Naive thymus-derived CD4-positive, alpha-beta T cell (primary cell): ENCODE data around the gene VSIG10. TPM values are rescaled to one million over a fixed set of nuclear protein-coding genes. Genes with fewer than 3 reads are reported as not detected.

Experiments
- ATAC-seq: fragments of 150-1000 bp; cut with Tn5 transposase; 2 replicates; pipeline ENCODE4 v1.10.0; 2021; ENCODE audit warnings: mild to moderate bottlenecking, moderate library complexity
- CTCF ChIA-PET: fragments of 350-600 bp; sonication (Branson Sonifier 250); formaldehyde crosslinking; loops from one replicate; lab custom pipeline; 2021; ENCODE audit warnings: antibody characterized with exemption; lab: Charles Lee
- POLR2A ChIA-PET: fragments of 350-600 bp; sonication (Branson Sonifier 250); formaldehyde crosslinking; loops from one replicate; lab custom pipeline; 2021; ENCODE audit warnings: antibody characterized with exemption, inconsistent platforms; lab: Charles Lee
- DNase-seq, 9 donors: peaks; one replicate each; pipeline versions ENCODE4 v3.0.0 to v3.0.0-alpha.2; 2020 to 2022; ENCODE audit warnings: mixed read lengths in 1 of 9
- H3K27ac ChIP-seq: one replicate; pipeline ENCODE4 v1.7.0; 2013; ENCODE audit warnings: mild to moderate bottlenecking, low read depth, low read length, moderate library complexity
- H3K27me3 ChIP-seq, 2 donors: one replicate each; pipeline ENCODE4 v1.7.0; 2013; ENCODE audit warnings: low read length in 2 of 2, mild to moderate bottlenecking in 2 of 2, moderate library complexity in 2 of 2; ENCODE audit not compliant: control insufficient read depth in 2 of 2, insufficient read depth in 2 of 2
- H3K36me3 ChIP-seq, 3 experiments: 1 replicate in 2 of 3; 2 replicates in 1 of 3; pipeline ENCODE4 v1.7.0; 2013; ENCODE audit warnings: low read length in 3 of 3, mild to moderate bottlenecking in 3 of 3, moderate library complexity in 1 of 3; ENCODE audit not compliant: insufficient read depth in 3 of 3, control insufficient read depth in 2 of 3
- H3K4me1 ChIP-seq, 2 donors: one replicate each; pipeline ENCODE4 v1.7.0; 2013; ENCODE audit warnings: low read length in 2 of 2, mild to moderate bottlenecking in 2 of 2, moderate library complexity in 1 of 2; ENCODE audit not compliant: control insufficient read depth in 2 of 2, insufficient read depth in 2 of 2
- H3K4me3 ChIP-seq: 2 replicates; pipeline ENCODE4 v1.7.0; 2013; ENCODE audit warnings: mild to moderate bottlenecking, low read length
- H3K9me3 ChIP-seq, 3 experiments: 1 replicate in 2 of 3; 2 replicates in 1 of 3; pipeline ENCODE4 v1.7.0; 2013; ENCODE audit warnings: low read length in 3 of 3; ENCODE audit not compliant: control insufficient read depth in 2 of 3
- H3K27ac Mint-ChIP-seq, 9 donors: one replicate each; pipeline ENCODE4 v1.8.0; 2020 to 2022; ENCODE audit warnings: mixed read lengths in 9 of 9, mild to moderate bottlenecking in 8 of 9, moderate library complexity in 5 of 9, inconsistent platforms in 2 of 9
- H3K27me3 Mint-ChIP-seq, 5 donors: one replicate each; pipeline ENCODE4 v1.8.0; 2021 to 2022; ENCODE audit warnings: mixed read lengths in 5 of 5, mild to moderate bottlenecking in 1 of 5
- H3K36me3 Mint-ChIP-seq, 5 donors: one replicate each; pipeline ENCODE4 v1.8.0; 2020 to 2022; ENCODE audit warnings: mixed read lengths in 5 of 5, mild to moderate bottlenecking in 3 of 5, inconsistent platforms in 1 of 5
- H3K4me1 Mint-ChIP-seq, 7 donors: one replicate each; pipeline ENCODE4 v1.8.0; 2020 to 2022; ENCODE audit warnings: mixed read lengths in 7 of 7, mild to moderate bottlenecking in 3 of 7, inconsistent platforms in 1 of 7
- H3K4me3 Mint-ChIP-seq, 10 donors: one replicate each; pipeline ENCODE4 v1.8.0; 2020 to 2022; ENCODE audit warnings: mild to moderate bottlenecking in 10 of 10, mixed read lengths in 10 of 10, moderate library complexity in 6 of 10, inconsistent platforms in 2 of 10
- H3K9me3 Mint-ChIP-seq, 11 donors: one replicate each; pipeline ENCODE4 v1.8.0; 2020 to 2022; ENCODE audit warnings: mixed read lengths in 11 of 11, mild to moderate bottlenecking in 4 of 11, inconsistent platforms in 1 of 11, moderate library complexity in 1 of 11
- intact Hi-C, 2 donors: fragments of 100-400 bp; cut with micrococcal nuclease; formaldehyde crosslinking; loops; one replicate each; pipeline ENCODE4 v1.15.1; 2023
- polyA plus RNA-seq, 2 donors: library from polyadenylated mRNA; unstranded; fragments of 300-500 nt; fragmentation: Illumina TruSeq; gene quantifications; one replicate each; pipeline ENCODE4 v1.2.3, GENCODE V29; 2021
- total RNA-seq, 6 experiments: library from RNA in 5 of 6; stranded (reverse) in 5 of 6; gene quantifications; 1 replicate in 5 of 6; 2 replicates in 1 of 6; pipeline ENCODE4 v1.2.3 and lab custom pipeline; 2021 to 2026

VSIG10 gene
- total and polyA plus RNA-seq, 7 experiments from 2014 or later, result 1.5 to 8.5 (median 5.3) TPM

GRCh38 chr12:118055144-118055557, 48.7 kb downstream of the VSIG10 start:
- ChIA-PET CTCF (interaction anchor here (0.6 to 2.2 kb wide), 2 partner anchors 10 to 36 kb away, joined by 4 to 10 read pairs; no protein-coding TSS in a partner anchor), POLR2A (interaction anchor here (1.2 kb wide), 1 partner anchor 10 kb away, joined by 4 read pairs; no protein-coding TSS in a partner anchor)
- H3K4me3 Mint-ChIP-seq, result no peak overlapping the region
- peaks cover 20 to 41% (median 35%) of the 10 kb centered on the region in 7 donors for H3K4me1 Mint-ChIP-seq
- no peak overlapping the region for H3K4me3 ChIP-seq
- ATAC-seq (peak; percentile 89), DNase-seq (peak; percentile 22 to 64 (median 56))
- H3K9me3 ChIP-seq, result no peaks in the 10 kb centered on the region
- no peaks in the 10 kb centered on the region for H3K27me3 Mint-ChIP-seq
- no peaks in the 10 kb centered on the region for H3K27me3 ChIP-seq
- H3K36me3 ChIP-seq, result peaks cover 0 to 27% (median 0%) of the 10 kb centered on the region in 3 experiments
- H3K27ac Mint-ChIP-seq, result peak overlapping the region in 6 of 9 donors; percentile 41 to 84 (median 76)
- peaks cover 8 to 27% (median 19%) of the 10 kb centered on the region in 5 donors for H3K36me3 Mint-ChIP-seq
- H3K4me1 ChIP-seq, result peaks cover 10 to 25% of the 10 kb centered on the region in 2 donors
- no peak overlapping the region for H3K27ac ChIP-seq
- H3K9me3 Mint-ChIP-seq, result peaks cover 0 to 2% (median 0%) of the 10 kb centered on the region in 11 donors
- intact Hi-C loops, result loop anchor here in 1 of 2 donors (1.0 kb wide), 1 partner anchor 180 kb away; no protein-coding TSS in a partner anchor

GRCh38 chr12:118053071-118053985, 50.5 kb downstream of the VSIG10 start:
- peaks cover 11 to 27% (median 20%) of the 10 kb centered on the region in 7 donors for H3K4me1 Mint-ChIP-seq
- no peak overlapping the region for H3K4me3 ChIP-seq
- no peaks in the 10 kb centered on the region for H3K27me3 Mint-ChIP-seq
- H3K4me3 Mint-ChIP-seq, result no peak overlapping the region
- intact Hi-C loops, result no loop called here
- H3K4me1 ChIP-seq, result peaks cover 0 to 14% of the 10 kb centered on the region in 2 donors
- H3K27ac ChIP-seq, result no peak overlapping the region
- peaks cover 0 to 28% (median 0%) of the 10 kb centered on the region in 3 experiments for H3K36me3 ChIP-seq
- H3K36me3 Mint-ChIP-seq, result peaks cover 8 to 36% (median 25%) of the 10 kb centered on the region in 5 donors
- H3K27ac Mint-ChIP-seq, result peak overlapping the region in 7 of 9 donors; percentile 0 to 53 (median 4)
- H3K27me3 ChIP-seq, result no peaks in the 10 kb centered on the region
- H3K9me3 Mint-ChIP-seq, result peaks cover 0 to 2% (median 0%) of the 10 kb centered on the region in 11 donors
- H3K9me3 ChIP-seq, result no peaks in the 10 kb centered on the region
- no peak for ATAC-seq
- CTCF ChIA-PET, result interaction anchor here (0.6 kb wide), 1 partner anchor 151 kb away, joined by 3 read pairs; no protein-coding TSS in a partner anchor
- DNase-seq, result no peak
- POLR2A ChIA-PET, result no interaction called here

- Histone ChIP-seq H3K27me3 (no peaks in the 10 kb centered on the region), H3K4me3 (no peak overlapping the region), H3K9me3 (no peaks in the 10 kb centered on the region), H3K27ac (no peak overlapping the region), H3K36me3 (peaks cover 0 to 28% (median 0%) of the 10 kb centered on the region in 3 experiments), H3K4me1 (peaks cover 0 to 14% of the 10 kb centered on the region in 2 donors)
- ATAC-seq (no peak), DNase-seq (peak in 1 of 9 donors; percentile 37)
- peaks cover 8 to 36% (median 25%) of the 10 kb centered on the region in 5 donors for H3K36me3 Mint-ChIP-seq
- peak overlapping the region in 7 of 9 donors; percentile 0 to 65 (median 14) for H3K27ac Mint-ChIP-seq
- POLR2A ChIA-PET, result no interaction called here
- no peaks in the 10 kb centered on the region for H3K27me3 Mint-ChIP-seq
- no peak overlapping the region for H3K4me3 Mint-ChIP-seq
- peaks cover 0 to 2% (median 0%) of the 10 kb centered on the region in 11 donors for H3K9me3 Mint-ChIP-seq
- CTCF ChIA-PET, result interaction anchor here (0.6 kb wide), 1 partner anchor 150 kb away, joined by 3 read pairs; no protein-coding TSS in a partner anchor
- intact Hi-C loops, result no loop called here
- H3K4me1 Mint-ChIP-seq, result peaks cover 11 to 27% (median 20%) of the 10 kb centered on the region in 7 donors
Measured at GRCh38 chr12:118052324-118053070, 51.3 kb downstream of the VSIG10 start.

- ATAC-seq (no peak), DNase-seq (no peak)
- peaks cover 8 to 41% (median 27%) of the 10 kb centered on the region in 5 donors for H3K36me3 Mint-ChIP-seq
- H3K27me3 Mint-ChIP-seq, result no peaks in the 10 kb centered on the region
- H3K9me3 Mint-ChIP-seq, result peaks cover 0 to 2% (median 0%) of the 10 kb centered on the region in 11 donors
- intact Hi-C loops, result no loop called here
- Histone ChIP-seq H3K36me3 (peaks cover 0 to 30% (median 0%) of the 10 kb centered on the region in 3 experiments), H3K27me3 (no peaks in the 10 kb centered on the region), H3K4me1 (peaks cover 0 to 14% of the 10 kb centered on the region in 2 donors), H3K9me3 (no peaks in the 10 kb centered on the region), H3K4me3 (no peak overlapping the region), H3K27ac (no peak overlapping the region)
- peak overlapping the region in 1 of 9 donors; percentile 48 for H3K27ac Mint-ChIP-seq
- ChIA-PET CTCF (no interaction called here), POLR2A (interaction anchor here (0.9 kb wide), 1 partner anchor 22 kb away, joined by 4 read pairs; no protein-coding TSS in a partner anchor)
- peaks cover 8 to 27% (median 20%) of the 10 kb centered on the region in 7 donors for H3K4me1 Mint-ChIP-seq
- H3K4me3 Mint-ChIP-seq, result no peak overlapping the region
Measured at GRCh38 chr12:118050972-118051910, 52.6 kb downstream of the VSIG10 start.

GRCh38 chr12:118046430-118046829, 57.4 kb downstream of the VSIG10 start:
- ChIA-PET CTCF (no interaction called here), POLR2A (no interaction called here)
- ATAC-seq (no peak), DNase-seq (no peak)
- peaks cover 3 to 39% (median 10%) of the 10 kb centered on the region in 3 experiments for H3K36me3 ChIP-seq
- peaks cover 8 to 61% (median 26%) of the 10 kb centered on the region in 5 donors for H3K36me3 Mint-ChIP-seq
- intact Hi-C loops, result no loop called here
- no peak overlapping the region for H3K27ac Mint-ChIP-seq
- peaks cover 0 to 23% (median 3%) of the 10 kb centered on the region in 7 donors for H3K4me1 Mint-ChIP-seq
- no peak overlapping the region for H3K4me3 Mint-ChIP-seq
- H3K27me3 Mint-ChIP-seq, result no peaks in the 10 kb centered on the region
- no peaks in the 10 kb centered on the region for H3K9me3 ChIP-seq
- H3K4me1 ChIP-seq, result no peaks in the 10 kb centered on the region
- H3K27me3 ChIP-seq, result no peaks in the 10 kb centered on the region
- no peak overlapping the region for H3K4me3 ChIP-seq
- no peak overlapping the region for H3K27ac ChIP-seq
- H3K9me3 Mint-ChIP-seq, result peaks cover 0 to 3% (median 0%) of the 10 kb centered on the region in 11 donors
